Measurements from ENCODE around the gene NELFB.
A peak's percentile ranks its signal among the peaks of the same experiment; 100 is the strongest.

The NELFB gene

GRCh38 chr9:137273611-137274320, 18.6 kb downstream of the NELFB start:
- TF ChIP-seq CTCF (IDR thresholded peaks at IDR 0.05; ENCODE audit: insufficient read depth, low read length, poor library complexity, severe bottlenecking), result no peak
- Histone ChIP-seq H3K36me3 (ENCODE audit: control insufficient read depth, insufficient read depth, low read length) (peaks cover 18% of the 10 kb centered on the region), H3K4me3 (replicated peaks; ENCODE audit: low read depth, low read length) (no peak overlapping the region), H3K27me3 (replicated peaks; ENCODE audit: control insufficient read depth, insufficient read depth, low read length) (no peaks in the 10 kb centered on the region)
- no peak for DNase-seq (ENCODE audit: extremely low read depth, insufficient read length)

- H3K27me3 ChIP-seq (replicated peaks; ENCODE audit: control insufficient read depth, insufficient read depth, low read length), result no peaks in the 10 kb centered on the region
- DNase-seq (ENCODE audit: extremely low read depth, insufficient read length), result no peak
- TF ChIP-seq CTCF (IDR thresholded peaks at IDR 0.05; ENCODE audit: insufficient read depth, low read length, poor library complexity, severe bottlenecking), result no peak
- peaks cover 22% of the 10 kb centered on the region for H3K36me3 ChIP-seq (ENCODE audit: control insufficient read depth, insufficient read depth, low read length)
- no peak overlapping the region for H3K4me3 ChIP-seq (replicated peaks; ENCODE audit: low read depth, low read length)
Observed at GRCh38 chr9:137275203-137275587, 20.1 kb downstream of the NELFB start.

GRCh38 chr9:137275588-137276472, 20.7 kb downstream of the NELFB start:
- Histone ChIP-seq H3K4me3 (replicated peaks; ENCODE audit: low read depth, low read length) (no peak overlapping the region), H3K36me3 (ENCODE audit: control insufficient read depth, insufficient read depth, low read length) (peaks cover 24% of the 10 kb centered on the region), H3K27me3 (replicated peaks; ENCODE audit: control insufficient read depth, insufficient read depth, low read length) (no peaks in the 10 kb centered on the region)
- peak; percentile 37 for DNase-seq (ENCODE audit: extremely low read depth, insufficient read length)
- TF ChIP-seq CTCF (IDR thresholded peaks at IDR 0.05; ENCODE audit: insufficient read depth, low read length, poor library complexity, severe bottlenecking), result no peak

GRCh38 chr9:137276473-137277328, 21.6 kb downstream of the NELFB start:
- Histone ChIP-seq H3K4me3 (replicated peaks; ENCODE audit: low read depth, low read length) (peak overlapping the region; percentile 72), H3K27me3 (replicated peaks; ENCODE audit: control insufficient read depth, insufficient read depth, low read length) (no peaks in the 10 kb centered on the region), H3K36me3 (ENCODE audit: control insufficient read depth, insufficient read depth, low read length) (peaks cover 23% of the 10 kb centered on the region)
- TF ChIP-seq CTCF (IDR thresholded peaks at IDR 0.05; ENCODE audit: insufficient read depth, low read length, poor library complexity, severe bottlenecking), result no peak
- DNase-seq (ENCODE audit: extremely low read depth, insufficient read length), result peak; percentile 48

- peak; percentile 41 for TF ChIP-seq CTCF (IDR thresholded peaks at IDR 0.05; ENCODE audit: insufficient read depth, low read length, poor library complexity, severe bottlenecking)
- H3K36me3 ChIP-seq (ENCODE audit: control insufficient read depth, insufficient read depth, low read length), result peaks cover 19% of the 10 kb centered on the region
- DNase-seq (ENCODE audit: extremely low read depth, insufficient read length), result peak; percentile 85
- H3K4me3 ChIP-seq (replicated peaks; ENCODE audit: low read depth, low read length), result peak within 1 kb of the TSS; percentile 72
- H3K27me3 ChIP-seq (replicated peaks; ENCODE audit: control insufficient read depth, insufficient read depth, low read length), result no peaks in the 10 kb centered on the region
Observed at GRCh38 chr9:137277329-137278041, 22.4 kb downstream of the NELFB start, which contains the start of gene TOR4A. TSS of gene TOR4A (plus strand) at chr9:137277726. CDS start at chr9:137278690, 964 bp downstream.
